Measurements from ENCODE around the gene ZNF567. TPM values are rescaled to one million over a fixed set of nuclear protein-coding genes. Genes with fewer than 3 reads are reported as not detected.

The ZNF567 gene
- total and polyA plus RNA-seq, 2 of the 8 experiments (the other 6 are each of a cell fraction or from before 2014, with no cell fraction given): 6.5 to 10.5 TPM

- H3K4me3 ChIP-seq (ENCODE audit: extremely low read depth in 1 of 4, insufficient read depth in 2 of 4, low read depth in 3 of 4, low read length in 4 of 4): no peak overlapping the region
- H3K18ac ChIP-seq (ENCODE audit: extremely low read depth, low read length): no peak overlapping the region
- no peak overlapping the region for H3K4ac ChIP-seq (replicated peaks; ENCODE audit: insufficient read length, low read depth, low read length)
- no peak overlapping the region for H2AK5ac ChIP-seq (ENCODE audit: low read depth, low read length)
- H2BK5ac ChIP-seq (ENCODE audit: low read depth, low read length): no peak overlapping the region
- no peak overlapping the region for H3K23ac ChIP-seq (ENCODE audit: insufficient read length)
- H2BK120ac ChIP-seq (replicated peaks; ENCODE audit: low read depth, low read length): no peak overlapping the region
- FAIRE-seq (no peak), DNase-seq (ENCODE audit: low read depth in 1 of 2, low spot score in 2 of 2) (no peak)
- 89% methylated on average over 2 of the region's 2 CpGs; no CpG with 5 or more reads in 1 of the 2 experiments for WGBS, 2 experiments (ENCODE audit: extremely low coverage in 1 of 2, insufficient coverage in 1 of 2, insufficient read length in 1 of 2, insufficient replicate concordance in 2 of 2, low coverage in 1 of 2, low lambda C conversion rate in 2 of 2, missing lambda C conversion rate in 1 of 2)
- H3K27me3 ChIP-seq (replicated peaks in 1 of 4; ENCODE audit: control insufficient read depth in 3 of 4, extremely low read depth in 1 of 4, insufficient read depth in 3 of 4, low read length in 3 of 4): no peaks in the 10 kb centered on the region
- POLR2A ChIA-PET (ENCODE audit: partially characterized antibody): interaction anchor here (0.5 to 1.2 kb wide), 3 partner anchors 12 to 1658 kb away, joined by 3 to 4 read pairs (median 3); no protein-coding TSS in a partner anchor
- H3K79me1 ChIP-seq (ENCODE audit: low read depth, low read length): peaks cover 3% of the 10 kb centered on the region; the same call in 1 of the 2 replicates
- H2BK15ac ChIP-seq (ENCODE audit: low read length): no peak overlapping the region
- H3K14ac ChIP-seq (ENCODE audit: insufficient read length): no peak overlapping the region
- H3K56ac ChIP-seq (replicated peaks; ENCODE audit: insufficient read length, low read depth, low read length): no peak overlapping the region
- no peak overlapping the region for H4K8ac ChIP-seq (ENCODE audit: extremely low read depth, insufficient read depth, low read length)
- H3K9me3 ChIP-seq (ENCODE audit: insufficient read depth in 2 of 2, low read depth in 1 of 2, low read length in 1 of 2): no peaks in the 10 kb centered on the region
- TF ChIP-seq SP4 (IDR thresholded peaks at IDR 0.05; ENCODE audit: low read length): no peak
- TF ChIP-seq, protein P1, sequence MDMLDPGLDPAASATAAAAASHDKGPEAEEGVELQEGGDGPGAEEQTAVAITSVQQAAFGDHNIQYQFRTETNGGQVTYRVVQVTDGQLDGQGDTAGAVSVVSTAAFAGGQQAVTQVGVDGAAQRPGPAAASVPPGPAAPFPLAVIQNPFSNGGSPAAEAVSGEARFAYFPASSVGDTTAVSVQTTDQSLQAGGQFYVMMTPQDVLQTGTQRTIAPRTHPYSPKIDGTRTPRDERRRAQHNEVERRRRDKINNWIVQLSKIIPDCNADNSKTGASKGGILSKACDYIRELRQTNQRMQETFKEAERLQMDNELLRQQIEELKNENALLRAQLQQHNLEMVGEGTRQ (IDR thresholded peaks at IDR 0.05; ENCODE audit: low read length): no peak
- TF ChIP-seq SAP30 (IDR thresholded peaks at IDR 0.05; ENCODE audit: insufficient read depth, insufficient replicate concordance, low read length): no peak
- TF ChIP-seq, protein P2, sequence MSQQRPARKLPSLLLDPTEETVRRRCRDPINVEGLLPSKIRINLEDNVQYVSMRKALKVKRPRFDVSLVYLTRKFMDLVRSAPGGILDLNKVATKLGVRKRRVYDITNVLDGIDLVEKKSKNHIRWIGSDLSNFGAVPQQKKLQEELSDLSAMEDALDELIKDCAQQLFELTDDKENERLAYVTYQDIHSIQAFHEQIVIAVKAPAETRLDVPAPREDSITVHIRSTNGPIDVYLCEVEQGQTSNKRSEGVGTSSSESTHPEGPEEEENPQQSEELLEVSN (IDR thresholded peaks at IDR 0.05): no peak
- H3K23me2 ChIP-seq (ENCODE audit: low read depth, low read length): no peaks in the 10 kb centered on the region
- no peaks in the 10 kb centered on the region for H3K4me1 ChIP-seq (replicated peaks in 1 of 4; ENCODE audit: control insufficient read depth in 3 of 4, insufficient read depth in 4 of 4, low read length in 3 of 4)
- peaks cover 0 to 6% (median 0%) of the 10 kb centered on the region in 4 experiments; a peak in 2 of 8 replicates for H3K36me3 ChIP-seq (ENCODE audit: control insufficient read depth in 2 of 4, insufficient read depth in 4 of 4, low read length in 3 of 4)
- no peak overlapping the region for H4K5ac ChIP-seq (ENCODE audit: insufficient read length, low read depth, low read length)
- no peak overlapping the region for H3K4me2 ChIP-seq (ENCODE audit: insufficient read depth in 1 of 2, low read depth in 2 of 2, low read length in 2 of 2)
- H2BK12ac ChIP-seq (ENCODE audit: low read depth, low read length): no peak overlapping the region
- H4K20me1 ChIP-seq (replicated peaks in 1 of 2; ENCODE audit: control insufficient read depth in 1 of 2, insufficient read depth in 2 of 2, low read length in 2 of 2): peaks cover 0 to 2% of the 10 kb centered on the region in 2 experiments
- H2AFZ ChIP-seq (ENCODE audit: low read length): no peak overlapping the region
- H2BK20ac ChIP-seq (ENCODE audit: low read length): no peak overlapping the region
- no peak overlapping the region for H3K9ac ChIP-seq (replicated peaks in 1 of 4; ENCODE audit: extremely low read depth in 1 of 4, low read depth in 3 of 4, low read length in 3 of 4)
- CTCF ChIA-PET (ENCODE audit: partially characterized antibody): interaction anchor here (0.6 kb wide), 1 partner anchor 312 kb away, joined by 3 read pairs; no protein-coding TSS in a partner anchor
- H3K79me2 ChIP-seq (ENCODE audit: control insufficient read depth in 1 of 2, insufficient read depth in 2 of 2, low read length in 2 of 2): peaks cover 0 to 24% of the 10 kb centered on the region in 2 experiments; a peak in 2 of 4 replicates
- H4K91ac ChIP-seq (replicated peaks; ENCODE audit: insufficient read length, low read length): no peak overlapping the region
- H3K27ac ChIP-seq (ENCODE audit: low read depth, low read length): no peak overlapping the region
These were observed 13.2 kb upstream of the ZNF567 start for GRCh38 chr19:36674201-36674600.

All from H1 (cell line).